H9 (cell line): Measurements from ENCODE around the gene IGSF3. TPM values are rescaled to one million over a fixed set of nuclear protein-coding genes. Genes with fewer than 3 reads are reported as not detected.
"Not testable (repeated sequence)": the region's sequence is repeated elsewhere in the genome, so short reads cannot be mapped to it uniquely, and the experiment has no call there.

ENCODE experiments used
- DNase-seq: peaks from one replicate; pipeline ENCODE4 v3.0.0-alpha.2; 2017
- H2AFZ ChIP-seq: one replicate; pipeline ENCODE4 v1.6.1; 2013; ENCODE audit warnings: mild to moderate bottlenecking, low read length, control low read depth, moderate library complexity
- H2AK5ac ChIP-seq: 2 replicates; pipeline ENCODE4 v1.6.1; 2013; ENCODE audit warnings: low read length, control low read depth, mixed read lengths; ENCODE audit not compliant: insufficient read length
- H2BK120ac ChIP-seq: one replicate; pipeline ENCODE4 v1.6.1; 2013; ENCODE audit warnings: low read depth, mild to moderate bottlenecking, low read length, control low read depth, inconsistent platforms; ENCODE audit not compliant: poor library complexity, severe bottlenecking
- H2BK12ac ChIP-seq: 2 replicates; pipeline ENCODE4 v1.6.1; 2013; ENCODE audit warnings: low read length, control low read depth, mixed read lengths, low read depth; ENCODE audit not compliant: insufficient read length
- H2BK15ac ChIP-seq: 2 replicates; pipeline ENCODE4 v1.6.1; 2013; ENCODE audit warnings: low read depth, low read length, control low read depth
- H2BK20ac ChIP-seq: one replicate; pipeline ENCODE4 v1.6.1; 2013; ENCODE audit warnings: low read depth, mild to moderate bottlenecking, low read length, control low read depth, inconsistent platforms; ENCODE audit not compliant: poor library complexity, severe bottlenecking
- H2BK5ac ChIP-seq: 2 replicates; pipeline ENCODE4 v1.6.1; 2013; ENCODE audit warnings: low read length, control low read depth, mixed read lengths; ENCODE audit not compliant: insufficient read length
- H3K14ac ChIP-seq: 2 replicates; pipeline ENCODE4 v1.6.1; 2013; ENCODE audit warnings: low read length, control low read depth; ENCODE audit not compliant: insufficient read depth
- H3K18ac ChIP-seq: 2 replicates; pipeline ENCODE4 v1.6.1; 2013; ENCODE audit warnings: low read depth, mild to moderate bottlenecking, mixed read lengths, low read length, control low read depth; ENCODE audit not compliant: insufficient read length
- H3K23ac ChIP-seq: 2 replicates; pipeline ENCODE4 v1.6.1; 2013; ENCODE audit warnings: low read length, control low read depth, mixed read lengths, low read depth; ENCODE audit not compliant: insufficient read length
- H3K23me2 ChIP-seq: 2 replicates; pipeline ENCODE4 v1.6.1; 2013; ENCODE audit warnings: low read depth, mild to moderate bottlenecking, mixed read lengths, low read length, control low read depth; ENCODE audit not compliant: insufficient read length, poor library complexity, severe bottlenecking
- H3K27ac ChIP-seq: 2 replicates; pipeline ENCODE4 v1.5.1; 2013; ENCODE audit warnings: low read length, control low read depth, mixed read lengths, low read depth; ENCODE audit not compliant: insufficient read length
- H3K27me3 ChIP-seq: 2 replicates; pipeline ENCODE4 v1.6.1; 2013; ENCODE audit warnings: low read length, control low read depth, inconsistent platforms; ENCODE audit not compliant: insufficient read depth
- H3K4ac ChIP-seq: 2 replicates; pipeline ENCODE4 v1.6.1; 2013; ENCODE audit warnings: low read depth, mild to moderate bottlenecking, control low read depth, inconsistent platforms, low read length, moderate library complexity
- H3K4me1 ChIP-seq: 2 replicates; pipeline ENCODE4 v1.6.1; 2013; ENCODE audit warnings: low read length, control low read depth, inconsistent platforms; ENCODE audit not compliant: insufficient read depth
- H3K4me2 ChIP-seq: 2 replicates; pipeline ENCODE4 v1.6.1; 2013; ENCODE audit warnings: low read length, control low read depth, mixed read lengths; ENCODE audit not compliant: insufficient read length, insufficient read depth
- H3K56ac ChIP-seq: 2 replicates; pipeline ENCODE4 v1.6.1; 2013; ENCODE audit warnings: low read depth, mild to moderate bottlenecking, mixed read lengths, low read length, control low read depth; ENCODE audit not compliant: insufficient read length
- H3K79me1 ChIP-seq: 2 replicates; pipeline ENCODE4 v1.6.1; 2013; ENCODE audit warnings: low read depth, mild to moderate bottlenecking, moderate library complexity, low read length, control low read depth, inconsistent platforms; ENCODE audit not compliant: insufficient read depth, poor library complexity, severe bottlenecking
- H3K79me2 ChIP-seq: 2 replicates; pipeline ENCODE4 v1.6.1; 2013; ENCODE audit warnings: low read length, control low read depth, inconsistent platforms; ENCODE audit not compliant: insufficient read depth
- H3K9ac ChIP-seq: 2 replicates; pipeline ENCODE4 v1.6.1; 2013; ENCODE audit warnings: low read length, control low read depth, mixed read lengths; ENCODE audit not compliant: insufficient read length; ENCODE audit errors: extremely low read depth
- H3K9me3 ChIP-seq: one replicate; pipeline ENCODE4 v1.6.1; 2013; ENCODE audit warnings: low read depth, low read length, inconsistent platforms; ENCODE audit not compliant: control insufficient read depth
- H3T11ph ChIP-seq: one replicate; pipeline ENCODE4 v1.6.1; 2013; ENCODE audit warnings: mild to moderate bottlenecking, low read length, control low read depth, inconsistent platforms
- H4K20me1 ChIP-seq: one replicate; pipeline ENCODE4 v1.6.1; 2013; ENCODE audit not compliant: control insufficient read depth, insufficient read length, insufficient read depth
- H4K5ac ChIP-seq: 2 replicates; pipeline ENCODE4 v1.6.1; 2013; ENCODE audit warnings: low read depth, mild to moderate bottlenecking, mixed read lengths, low read length, control low read depth; ENCODE audit not compliant: insufficient read length
- H4K8ac ChIP-seq: replicated peaks from 2 replicates; pipeline ENCODE4 v1.6.1; 2013; ENCODE audit warnings: low read length, control low read depth, mixed read lengths, low read depth; ENCODE audit not compliant: insufficient read length
- H4K91ac ChIP-seq: 2 replicates; pipeline ENCODE4 v1.6.1; 2013; ENCODE audit warnings: low read depth, mild to moderate bottlenecking, moderate library complexity, mixed read lengths, low read length, control low read depth; ENCODE audit not compliant: insufficient read length
- H3K27ac Mint-ChIP-seq, 3 experiments: 2 replicates in 2 of 3; 3 replicates in 1 of 3; pipeline ENCODE4 v1.8.0; 2020 to 2021; ENCODE audit warnings: mixed read lengths in 3 of 3, mild to moderate bottlenecking in 1 of 3, moderate library complexity in 1 of 3
- H3K27me3 Mint-ChIP-seq: 2 replicates; pipeline ENCODE4 v1.8.0; 2021; ENCODE audit warnings: low read depth, mild to moderate bottlenecking, moderate library complexity, mixed read lengths
- H3K36me3 Mint-ChIP-seq, 3 experiments: 2 replicates in 2 of 3; 3 replicates in 1 of 3; pipeline ENCODE4 v1.8.0; 2020 to 2021; ENCODE audit warnings: low read depth in 3 of 3, mixed read lengths in 3 of 3; ENCODE audit not compliant: insufficient read depth in 1 of 3
- H3K4me1 Mint-ChIP-seq, 2 experiments: 2 replicates each; pipeline ENCODE4 v1.8.0; 2020; ENCODE audit warnings: mixed read lengths in 2 of 2
- H3K4me3 Mint-ChIP-seq, 2 experiments: 2 replicates in 1 of 2; 3 replicates in 1 of 2; pipeline ENCODE4 v1.8.0; 2020 to 2021; ENCODE audit warnings: mild to moderate bottlenecking in 2 of 2, mixed read lengths in 2 of 2, moderate library complexity in 1 of 2
- H3K9me3 Mint-ChIP-seq, 2 experiments: 2 replicates in 1 of 2; 3 replicates in 1 of 2; pipeline ENCODE4 v1.8.0; 2020; ENCODE audit warnings: mild to moderate bottlenecking in 2 of 2, mixed read lengths in 2 of 2, moderate library complexity in 1 of 2
- WGBS: extraction: QIAGEN DNeasy Blood & Tissue Kit; methylation state at CpG from one replicate; pipeline ENCODE4 v1.1.7; 2013; ENCODE audit warnings: missing lambda C conversion rate, low lambda C conversion rate, mixed read lengths; ENCODE audit not compliant: insufficient read length; ENCODE audit errors: extremely low coverage; 5-methylcytosine and 5-hydroxymethylcytosine counted together
- total RNA-seq: library from RNA; stranded (reverse); gene quantifications from 2 replicates; pipeline ENCODE4 v1.2.1, GENCODE V29; 2021

The IGSF3 gene
- total RNA-seq, 1 experiment from 2014 or later = 19.1 TPM

- not testable (repeated sequence) for H3K79me1 ChIP-seq, H2BK120ac ChIP-seq, H4K20me1 ChIP-seq, H2AK5ac ChIP-seq, H3K36me3 Mint-ChIP-seq, H4K91ac ChIP-seq, H3K23ac ChIP-seq, H3K14ac ChIP-seq, H2BK5ac ChIP-seq, H3K23me2 ChIP-seq, H2BK15ac ChIP-seq, H3K4me1 ChIP-seq, H3K4me3 Mint-ChIP-seq, H3K27me3 ChIP-seq, H3K9me3 ChIP-seq, H4K5ac ChIP-seq, H3K18ac ChIP-seq, H2BK20ac ChIP-seq, H3K4ac ChIP-seq, DNase-seq, H3K4me2 ChIP-seq, H3K9ac ChIP-seq, H3K27me3 Mint-ChIP-seq, H3K56ac ChIP-seq, H3K27ac ChIP-seq, H4K8ac ChIP-seq, H3K79me2 ChIP-seq, H3T11ph ChIP-seq, H2BK12ac ChIP-seq, H2AFZ ChIP-seq
- Mint-ChIP-seq H3K27ac (peak overlapping the region in 1 of 3 experiments; percentile 48; a peak in 1 of 7 replicates), H3K9me3 (peaks cover 10 to 11% of the 10 kb centered on the region in 2 experiments), H3K4me1 (peaks cover 30 to 41% of the 10 kb centered on the region in 2 experiments)
- no CpG with 5 or more reads among the region's 2 CpGs for WGBS
These were observed 45.8 kb downstream of the IGSF3 start for GRCh38 chr1:116621756-116622155.
